Adrenal gland (tissue), 12 donors: ENCODE data around the gene TNNI3K. TPM values are rescaled to one million over a fixed set of nuclear protein-coding genes. Genes with fewer than 3 reads are reported as not detected.

Experiments used
- DNase-seq, 7 donors: peaks; one replicate each; pipeline ENCODE4 v3.0.0-alpha.2; 2019 to 2020
- H3K27ac ChIP-seq, 5 donors: fragments of 200-600 bp; sonication (generic) in 4 of 5; 1 replicate in 3 of 5; 2 replicates in 2 of 5; pipeline versions ENCODE4 v1.5.1 to v1.8.0; 2016 to 2020; ENCODE audit warnings: mild to moderate bottlenecking in 1 of 5
- H3K27me3 ChIP-seq: fragments of 200-600 bp; 2 replicates; pipeline ENCODE4 v1.8.0; 2021
- H3K36me3 ChIP-seq, 2 donors: fragments of 200-600 bp; replicated peaks in 1 of 2; 1 replicate in 1 of 2; 2 replicates in 1 of 2; pipeline versions ENCODE4 v1.5.1 to v1.8.0; 2018 to 2022
- H3K4me1 ChIP-seq, 2 donors: fragments of 200-600 bp; replicated peaks in 1 of 2; 1 replicate in 1 of 2; 2 replicates in 1 of 2; pipeline versions ENCODE4 v1.5.1 to v1.8.0; 2018 to 2021
- H3K4me3 ChIP-seq, 4 donors: fragments of 200-600 bp; sonication (generic) in 3 of 4; one replicate each; pipeline ENCODE4 v1.5.1; 2016 to 2018
- H3K9me3 ChIP-seq, 3 donors: fragments of 200-600 bp; sonication (generic) in 1 of 3; replicated peaks in 1 of 3; 1 replicate in 2 of 3; 2 replicates in 1 of 3; pipeline versions ENCODE4 v1.5.1 to v1.8.0; 2016 to 2021
- POLR2A ChIP-seq, 2 donors: fragments of 450-650 bp; IDR thresholded peaks; one replicate each; pipeline ENCODE4 v1.6.1; 2017; ENCODE audit warnings: antibody characterized with exemption in 2 of 2, mild to moderate bottlenecking in 2 of 2, moderate library complexity in 1 of 2
- WGBS, 4 donors: extraction: QIAGEN DNeasy Blood & Tissue Kit in 2 of 4; methylation state at CpG; one replicate each; pipeline versions ENCODE4 v1.1.5 to v1.1.7; 2013 to 2017; 5-methylcytosine and 5-hydroxymethylcytosine counted together
- intact Hi-C, 2 donors: fragments of 100-400 bp; cut with DNase I; formaldehyde crosslinking; loops; one replicate each; pipeline versions ENCODE4 v1.14.1 to v1.15.0; 2022 to 2023
- polyA plus RNA-seq, 3 donors: library from polyadenylated mRNA; stranded (reverse); fragments of 200-250 nt in 2 of 3; fragments of 350-450 nt in 1 of 3; fragmentation: Illumina TruSeq in 1 of 3; extraction: RNeasy Lipid Tissue Mini Kit (QIAGEN cat#74804) in 1 of 3; gene quantifications; one replicate each; pipeline ENCODE4 v1.2.3, GENCODE V29; 2013 to 2014
- total RNA-seq, 9 donors: library from RNA; depleted of rRNA in 4 of 9; stranded (reverse); fragments of >200 nt in 4 of 9; fragments of 120-200 nt in 1 of 9; fragmentation: NEBNext Ultra II Directional in 1 of 9; extraction: Animal tissue kit (Norgen Biotek cat#: 25700) in 1 of 9; gene quantifications; one replicate each; pipeline versions ENCODE4 v1.1.0 to v1.2.4, GENCODE V29; 2013 to 2023
- TF ChIP-seq, protein P1 (sequence below), 6 experiments: fragments of 450-650 bp in 4 of 6; fragments of 200-600 bp in 2 of 6; sonication (generic) in 1 of 6; IDR thresholded peaks; 1 replicate in 5 of 6; 2 replicates in 1 of 6; pipeline versions ENCODE4 v1.5.1 to v1.8.0; 2016 to 2021; ENCODE audit warnings: antibody characterized with exemption in 6 of 6, mild to moderate bottlenecking in 2 of 6, moderate library complexity in 1 of 6
- donor health status: healthy with polysubstance abuse.
- donor health status: Bipolar disorder and iron deficiency.
- donor health status: DM: yes; HTN: yes; CAD: no.
- donor health status: DM: no; HTN: no; CAD: no.
- donor health status: DM: no; HTN: no; CAD: no.
- donor health status: DM: yes; HTN: yes; CAD: no.

The TNNI3K gene
- total and polyA plus RNA-seq, 12 donors, result 0.88 to 7.9 (median 2.1) TPM

DNA sequence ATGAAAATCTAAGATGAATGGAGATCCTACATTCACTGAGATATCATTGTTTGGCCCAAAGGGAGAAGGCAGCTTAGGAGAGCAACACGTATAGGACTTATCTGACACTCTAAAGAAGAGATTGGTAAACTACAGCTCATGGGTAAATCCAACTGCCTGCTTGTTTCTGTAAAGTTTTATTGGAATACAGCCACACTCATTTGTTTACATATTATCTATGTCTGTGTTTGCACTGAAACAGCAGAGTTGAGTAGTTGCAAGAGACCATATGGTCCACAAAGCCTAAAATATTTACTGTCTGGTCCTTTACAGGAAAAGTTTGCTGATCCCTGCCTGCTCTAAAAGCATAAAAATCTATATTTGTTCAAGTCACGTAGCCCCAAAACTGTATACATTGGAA lies 291.5 kb downstream of the TNNI3K start:
- H3K9me3 ChIP-seq, result no peaks in the 10 kb centered on the region
- H3K4me3 ChIP-seq, result no peak overlapping the region
- H3K4me1 ChIP-seq, result peaks cover 6 to 14% of the 10 kb centered on the region in 2 donors
- H3K27me3 ChIP-seq, result no peaks in the 10 kb centered on the region
- intact Hi-C loops, result no loop called here
- TF ChIP-seq, protein P1, sequence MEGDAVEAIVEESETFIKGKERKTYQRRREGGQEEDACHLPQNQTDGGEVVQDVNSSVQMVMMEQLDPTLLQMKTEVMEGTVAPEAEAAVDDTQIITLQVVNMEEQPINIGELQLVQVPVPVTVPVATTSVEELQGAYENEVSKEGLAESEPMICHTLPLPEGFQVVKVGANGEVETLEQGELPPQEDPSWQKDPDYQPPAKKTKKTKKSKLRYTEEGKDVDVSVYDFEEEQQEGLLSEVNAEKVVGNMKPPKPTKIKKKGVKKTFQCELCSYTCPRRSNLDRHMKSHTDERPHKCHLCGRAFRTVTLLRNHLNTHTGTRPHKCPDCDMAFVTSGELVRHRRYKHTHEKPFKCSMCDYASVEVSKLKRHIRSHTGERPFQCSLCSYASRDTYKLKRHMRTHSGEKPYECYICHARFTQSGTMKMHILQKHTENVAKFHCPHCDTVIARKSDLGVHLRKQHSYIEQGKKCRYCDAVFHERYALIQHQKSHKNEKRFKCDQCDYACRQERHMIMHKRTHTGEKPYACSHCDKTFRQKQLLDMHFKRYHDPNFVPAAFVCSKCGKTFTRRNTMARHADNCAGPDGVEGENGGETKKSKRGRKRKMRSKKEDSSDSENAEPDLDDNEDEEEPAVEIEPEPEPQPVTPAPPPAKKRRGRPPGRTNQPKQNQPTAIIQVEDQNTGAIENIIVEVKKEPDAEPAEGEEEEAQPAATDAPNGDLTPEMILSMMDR (IDR thresholded peaks at IDR 0.05), result no peak
- no peak for TF ChIP-seq POLR2A (IDR thresholded peaks at IDR 0.05)
- WGBS, 4 donors, result 74 to 88% (median 85%) methylated on average over 2 of the region's 2 CpGs
- no peak overlapping the region for H3K27ac ChIP-seq
- no peak for DNase-seq
- no peaks in the 10 kb centered on the region for H3K36me3 ChIP-seq

DNA sequence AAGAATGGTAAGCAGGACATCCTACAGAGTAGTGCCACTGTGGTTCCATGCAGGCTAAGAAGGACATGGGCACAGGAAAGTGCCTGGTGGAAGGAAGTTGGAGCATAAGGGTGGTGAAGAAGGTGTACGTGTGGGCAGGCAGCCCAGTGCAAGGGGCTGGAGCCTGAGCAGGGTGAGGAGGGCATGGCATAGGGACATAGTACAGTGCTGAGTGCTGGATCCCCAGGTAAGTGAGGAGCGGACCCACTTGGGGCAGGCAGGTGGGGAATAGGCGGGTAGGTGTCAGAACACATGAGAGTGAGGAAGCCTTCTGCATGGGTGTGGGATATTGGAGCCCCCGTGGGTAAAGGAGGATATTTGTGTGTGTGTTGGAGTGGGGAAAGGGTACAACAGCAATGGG lies 292.9 kb downstream of the TNNI3K start:
- TF ChIP-seq POLR2A (IDR thresholded peaks at IDR 0.05), result no peak
- TF ChIP-seq, protein P1 (IDR thresholded peaks at IDR 0.05), result no peak
- WGBS, 4 donors, result 90 to 94% (median 94%) methylated on average over 4 of the region's 4 CpGs
- Histone ChIP-seq H3K9me3 (no peaks in the 10 kb centered on the region), H3K4me3 (no peak overlapping the region), H3K27ac (no peak overlapping the region), H3K36me3 (no peaks in the 10 kb centered on the region), H3K27me3 (no peaks in the 10 kb centered on the region), H3K4me1 (peaks cover 6 to 14% of the 10 kb centered on the region in 2 donors)
- no peak for DNase-seq
- intact Hi-C loops, result no loop called here

DNA sequence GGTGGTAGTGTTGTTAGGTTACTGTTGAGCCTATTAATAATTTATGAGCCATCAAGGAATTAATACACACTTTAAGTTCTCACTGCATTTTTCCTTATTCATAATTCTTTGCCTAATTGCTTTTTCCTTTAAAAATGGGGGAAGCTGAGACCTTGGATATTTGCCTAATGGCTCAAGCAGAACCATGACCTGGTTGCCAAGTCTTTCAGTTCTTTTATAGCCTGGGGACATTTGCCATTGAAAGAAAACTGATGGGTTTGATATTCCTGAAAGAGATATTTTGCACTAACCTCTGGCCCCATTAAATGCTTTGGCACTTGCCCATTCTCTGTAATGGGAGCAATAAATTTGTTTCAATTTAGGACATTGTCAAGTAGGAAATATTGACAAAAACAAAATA lies 295.7 kb downstream of the TNNI3K start:
- intact Hi-C loops, result no loop called here
- Histone ChIP-seq H3K36me3 (no peaks in the 10 kb centered on the region), H3K27ac (no peak overlapping the region), H3K4me3 (no peak overlapping the region), H3K9me3 (no peaks in the 10 kb centered on the region), H3K4me1 (peaks cover 1 to 14% of the 10 kb centered on the region in 2 donors), H3K27me3 (no peaks in the 10 kb centered on the region)
- DNase-seq, result no peak
- TF ChIP-seq, protein P1 (IDR thresholded peaks at IDR 0.05), result no peak
- TF ChIP-seq POLR2A (IDR thresholded peaks at IDR 0.05), result no peak

DNA sequence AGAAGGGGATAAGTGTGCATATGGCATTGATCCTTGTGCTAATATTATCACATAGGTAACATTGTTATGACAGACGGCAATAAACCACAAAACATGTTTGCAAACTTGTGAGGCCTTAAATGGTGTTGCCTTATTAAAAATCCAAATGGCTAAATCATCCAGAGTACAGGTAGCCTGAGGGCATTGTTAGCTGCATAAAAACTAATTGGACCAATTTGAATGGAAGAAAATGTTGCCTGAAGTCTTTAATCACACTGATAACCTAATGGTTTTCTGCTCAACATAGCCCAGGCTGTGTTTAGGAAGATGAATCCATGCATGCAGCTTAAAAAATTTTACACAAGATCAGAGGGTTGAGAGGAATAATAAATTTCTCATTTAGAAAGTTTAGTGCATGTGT lies 296.6 kb downstream of the TNNI3K start:
- Histone ChIP-seq H3K9me3 (no peaks in the 10 kb centered on the region), H3K4me3 (no peak overlapping the region), H3K27ac (no peak overlapping the region), H3K36me3 (no peaks in the 10 kb centered on the region), H3K27me3 (no peaks in the 10 kb centered on the region), H3K4me1 (peaks cover 0 to 14% of the 10 kb centered on the region in 2 donors)
- no peak for DNase-seq
- intact Hi-C loops, result no loop called here
- WGBS, 4 donors, result 77 to 100% (median 82%) methylated on average over 1 of the region's 1 CpG
- TF ChIP-seq, protein P1 (IDR thresholded peaks at IDR 0.05), result no peak
- TF ChIP-seq POLR2A (IDR thresholded peaks at IDR 0.05), result no peak
